ENCODE results near the gene MAMDC2. TPM values are rescaled to one million over a fixed set of nuclear protein-coding genes. Genes with fewer than 3 reads are reported as not detected.
A peak's percentile ranks its signal among the peaks of the same experiment; 100 is the strongest.

The MAMDC2 gene
- total RNA-seq, 1 experiment from 2014 or later: 4.6 TPM

DNA sequence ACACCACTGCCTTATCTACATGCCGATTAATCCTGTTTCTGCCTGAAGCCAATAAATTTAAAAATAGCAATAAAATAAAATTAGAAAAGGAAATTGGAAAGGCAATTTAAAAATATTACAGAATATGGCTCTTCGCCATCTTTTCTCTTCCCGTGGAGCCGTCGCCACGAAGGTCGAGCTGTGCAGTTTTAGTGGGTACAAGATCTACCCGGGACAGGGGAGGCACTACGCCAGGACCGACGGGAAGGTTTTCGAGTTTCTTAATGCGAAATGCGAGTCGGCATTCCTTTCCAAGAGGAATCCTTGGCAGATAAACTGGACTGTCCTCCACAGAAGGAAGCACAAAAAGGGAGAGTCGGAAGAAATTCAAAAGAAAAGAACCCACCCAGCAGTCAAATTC, 173.4 kb downstream of the MAMDC2 start:
- H2AFZ ChIP-seq (ENCODE audit: low read length): no peak overlapping the region

More for the DNA sequence above, 173.4 kb downstream of the MAMDC2 start:
- Mint-ChIP-seq H3K4me3 (no peak overlapping the region), H3K9me3 (peaks cover 17% of the 10 kb centered on the region in 2 experiments), H3K27ac (peak overlapping the region in 1 of 3 experiments; percentile 12; a peak in 1 of 7 replicates), H3K36me3 (ENCODE audit: insufficient read depth in 1 of 3, low read depth in 3 of 3) (peaks cover 7 to 30% (median 17%) of the 10 kb centered on the region in 3 experiments), H3K27me3 (ENCODE audit: low read depth) (no peaks in the 10 kb centered on the region), H3K4me1 (no peaks in the 10 kb centered on the region)
- Histone ChIP-seq H4K91ac (ENCODE audit: insufficient read length, low read depth, low read length) (no peak overlapping the region), H3K4ac (ENCODE audit: low read depth, low read length) (no peak overlapping the region), H3K14ac (ENCODE audit: insufficient read depth, low read length) (no peak overlapping the region), H3K27me3 (ENCODE audit: insufficient read depth, low read length) (no peaks in the 10 kb centered on the region), H3K23ac (ENCODE audit: insufficient read length, low read depth, low read length) (no peak overlapping the region), H3K23me2 (ENCODE audit: insufficient read length, low read depth, low read length, poor library complexity, severe bottlenecking) (no peaks in the 10 kb centered on the region), H3K4me2 (ENCODE audit: insufficient read depth, insufficient read length, low read length) (no peak overlapping the region), H2BK15ac (ENCODE audit: low read depth, low read length) (no peak overlapping the region), H2AK5ac (ENCODE audit: insufficient read length, low read length) (no peak overlapping the region), H3K27ac (ENCODE audit: insufficient read length, low read depth, low read length) (no peak overlapping the region), H2BK12ac (ENCODE audit: insufficient read length, low read depth, low read length) (no peak overlapping the region), H3K79me2 (ENCODE audit: insufficient read depth, low read length) (no peaks in the 10 kb centered on the region), H4K8ac (replicated peaks; ENCODE audit: insufficient read length, low read depth, low read length) (no peak overlapping the region), H4K20me1 (ENCODE audit: control insufficient read depth, insufficient read depth, insufficient read length) (no peaks in the 10 kb centered on the region), H3T11ph (ENCODE audit: low read length) (no peak overlapping the region), H3K9ac (ENCODE audit: extremely low read depth, insufficient read length, low read length) (no peak overlapping the region), H2BK20ac (ENCODE audit: low read depth, low read length, poor library complexity, severe bottlenecking) (no peak overlapping the region), H3K79me1 (ENCODE audit: insufficient read depth, low read depth, low read length, poor library complexity, severe bottlenecking) (no peaks in the 10 kb centered on the region), H4K5ac (ENCODE audit: insufficient read length, low read depth, low read length) (no peak overlapping the region), H3K18ac (ENCODE audit: insufficient read length, low read depth, low read length) (no peak overlapping the region), H3K56ac (ENCODE audit: insufficient read length, low read depth, low read length) (no peak overlapping the region), H2BK5ac (ENCODE audit: insufficient read length, low read length) (no peak overlapping the region), H2BK120ac (ENCODE audit: low read depth, low read length, poor library complexity, severe bottlenecking) (no peak overlapping the region), H3K9me3 (ENCODE audit: control insufficient read depth, low read depth, low read length) (no peaks in the 10 kb centered on the region), H3K4me1 (ENCODE audit: insufficient read depth, low read length) (no peaks in the 10 kb centered on the region)
- no peak for DNase-seq
- no peak for TF ChIP-seq CTCF (conservative IDR thresholded peaks at IDR 0.05)
- WGBS (ENCODE audit: extremely low coverage, insufficient read length, low lambda C conversion rate): no CpG with 5 or more reads among the region's 16 CpGs
